ENCODE measurements around the gene CCNG1. TPM values are rescaled to one million over a fixed set of nuclear protein-coding genes. Genes with fewer than 3 reads are reported as not detected.

The CCNG1 gene
- total RNA-seq, 1 experiment from 2014 or later, result 130 TPM

DNA sequence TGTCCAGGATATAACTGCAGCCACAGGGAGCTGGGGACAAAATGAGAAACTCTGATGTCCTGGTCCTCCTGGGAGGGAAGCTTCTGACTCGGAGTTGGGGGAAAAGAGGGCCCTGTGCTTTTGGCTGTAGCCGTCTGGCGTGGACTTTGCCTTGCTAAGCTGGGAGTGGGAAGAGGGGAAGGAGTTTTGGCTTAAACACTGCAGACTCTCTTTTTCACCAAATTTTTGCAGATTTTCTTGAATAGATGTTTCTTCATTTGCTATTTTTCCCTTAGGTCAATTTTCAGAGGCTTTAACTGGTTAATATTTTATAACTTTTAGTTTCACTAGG, 52.3 kb downstream of the CCNG1 start:
- CTCF ChIA-PET, result no interaction called here
- POLR2A ChIA-PET (ENCODE audit: low non-redundant PET), result no interaction called here

More for the DNA sequence above, 52.3 kb downstream of the CCNG1 start:
- Histone ChIP-seq H3K27me3 (replicated peaks; ENCODE audit: insufficient read depth, low read depth, low read length, poor library complexity) (no peaks in the 10 kb centered on the region), H3K4me1 (ENCODE audit: insufficient read depth, low read length, poor library complexity, severe bottlenecking) (no peaks in the 10 kb centered on the region), H3K36me3 (ENCODE audit: insufficient read depth, low read length, poor library complexity, severe bottlenecking) (peaks cover 39% of the 10 kb centered on the region), H3K9me3 (ENCODE audit: low read depth, low read length, poor library complexity, severe bottlenecking) (no peaks in the 10 kb centered on the region), H3K4me3 (ENCODE audit: low read depth, low read length, poor library complexity, severe bottlenecking) (no peak overlapping the region), H3K27ac (ENCODE audit: low read depth, low read length, poor library complexity, severe bottlenecking) (no peak overlapping the region)
- intact Hi-C loops (cut with micrococcal nuclease; ENCODE audit: unreplicated experiment), result no loop called here
- DNase-seq (ENCODE audit: low spot score), result no peak
- TF ChIP-seq, protein P1, sequence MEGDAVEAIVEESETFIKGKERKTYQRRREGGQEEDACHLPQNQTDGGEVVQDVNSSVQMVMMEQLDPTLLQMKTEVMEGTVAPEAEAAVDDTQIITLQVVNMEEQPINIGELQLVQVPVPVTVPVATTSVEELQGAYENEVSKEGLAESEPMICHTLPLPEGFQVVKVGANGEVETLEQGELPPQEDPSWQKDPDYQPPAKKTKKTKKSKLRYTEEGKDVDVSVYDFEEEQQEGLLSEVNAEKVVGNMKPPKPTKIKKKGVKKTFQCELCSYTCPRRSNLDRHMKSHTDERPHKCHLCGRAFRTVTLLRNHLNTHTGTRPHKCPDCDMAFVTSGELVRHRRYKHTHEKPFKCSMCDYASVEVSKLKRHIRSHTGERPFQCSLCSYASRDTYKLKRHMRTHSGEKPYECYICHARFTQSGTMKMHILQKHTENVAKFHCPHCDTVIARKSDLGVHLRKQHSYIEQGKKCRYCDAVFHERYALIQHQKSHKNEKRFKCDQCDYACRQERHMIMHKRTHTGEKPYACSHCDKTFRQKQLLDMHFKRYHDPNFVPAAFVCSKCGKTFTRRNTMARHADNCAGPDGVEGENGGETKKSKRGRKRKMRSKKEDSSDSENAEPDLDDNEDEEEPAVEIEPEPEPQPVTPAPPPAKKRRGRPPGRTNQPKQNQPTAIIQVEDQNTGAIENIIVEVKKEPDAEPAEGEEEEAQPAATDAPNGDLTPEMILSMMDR (conservative IDR thresholded peaks at IDR 0.05; ENCODE audit: low read depth, low read length), result no peak
- TF ChIP-seq EZH2 (IDR thresholded peaks at IDR 0.05; ENCODE audit: borderline replicate concordance, low read depth, low read length, poor library complexity, severe bottlenecking), result no peak
- BruUV-seq (replicated peaks), result no TSS peak

Other genes with a start within 250 kb of the CCNG1 start
- gene NUDCD2, start 22.5 kb downstream of the CCNG1 start, total RNA-seq (2021), result 53.2 and 67.2 TPM in 2 replicates
- 57.6 and 64.8 TPM in 2 replicates for gene HMMR, start 23.0 kb downstream of the CCNG1 start, total RNA-seq (2021)
- gene MAT2B, start 68.0 kb downstream of the CCNG1 start, total RNA-seq (2021), result 49.9 and 50.3 TPM in 2 replicates